DMS79 treated with DMSO at 0.1 percent for 48 hours (cell line): ENCODE data around the gene OR2L2.
"Not testable (repeated sequence)": the region's sequence is repeated elsewhere in the genome, so short reads cannot be mapped to it uniquely, and the experiment has no call there.

Source experiments
- DNase-seq: peaks from one replicate; lab custom pipeline; 2025; lab: John Stamatoyannopoulos, UW

The OR2L2 gene, protein sequence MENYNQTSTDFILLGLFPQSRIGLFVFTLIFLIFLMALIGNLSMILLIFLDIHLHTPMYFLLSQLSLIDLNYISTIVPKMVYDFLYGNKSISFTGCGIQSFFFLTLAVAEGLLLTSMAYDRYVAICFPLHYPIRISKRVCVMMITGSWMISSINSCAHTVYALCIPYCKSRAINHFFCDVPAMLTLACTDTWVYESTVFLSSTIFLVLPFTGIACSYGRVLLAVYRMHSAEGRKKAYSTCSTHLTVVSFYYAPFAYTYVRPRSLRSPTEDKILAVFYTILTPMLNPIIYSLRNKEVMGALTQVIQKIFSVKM

DNA sequence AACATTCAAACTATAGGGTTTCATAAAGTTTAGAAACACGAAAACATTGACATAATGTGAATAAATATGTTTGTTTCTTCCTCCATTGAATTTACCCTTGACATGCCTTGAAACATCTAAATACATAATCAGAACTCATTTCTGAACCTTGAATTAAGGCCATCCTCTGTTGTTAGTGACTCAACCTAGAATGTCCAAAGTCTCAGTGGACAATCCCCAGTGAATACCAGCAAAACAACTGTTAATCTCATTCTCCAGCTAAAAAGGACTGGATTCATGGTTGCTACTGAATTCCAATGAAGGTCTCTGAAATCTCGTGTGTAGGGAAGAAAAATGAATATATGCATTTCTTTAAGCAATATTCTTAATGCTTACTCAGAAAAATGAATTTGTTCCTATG lies at the start of gene OR2L2:
OR2L2 (plus strand) TSS at position 301 of the 400 bp plus-strand sequence. CDS start 8,198 bp downstream, outside the sequence.
- DNase-seq = no peak

DNA sequence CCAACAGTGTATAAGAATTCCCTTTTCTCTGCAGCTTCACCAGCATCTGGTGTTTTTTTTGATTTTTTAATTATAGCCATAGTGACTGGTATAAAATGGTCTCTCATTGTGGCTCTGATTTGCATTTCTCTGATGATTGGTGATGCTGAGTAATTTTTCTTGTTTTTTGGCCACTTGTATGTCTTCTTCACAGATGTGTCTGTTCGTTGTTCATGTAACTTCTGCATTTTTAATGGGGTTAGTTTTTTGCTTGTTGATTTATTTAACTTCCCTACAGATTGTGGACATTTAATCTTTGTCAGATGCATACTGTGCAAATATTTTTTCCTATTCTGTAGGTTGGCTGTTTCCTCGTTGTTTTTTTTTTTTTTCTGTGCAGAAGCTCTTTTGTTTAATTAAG lies 36.9 kb upstream of the OR2L2 start:
- no peak for DNase-seq

GRCh38 chr1:247998811-247999210 lies 31.1 kb upstream of the OR2L2 start:
- no peak for DNase-seq

GRCh38 chr1:248000169-248000568 lies 29.7 kb upstream of the OR2L2 start:
- no peak for DNase-seq

GRCh38 chr1:248007778-248008177 lies 22.1 kb upstream of the OR2L2 start:
- DNase-seq = no peak

DNA sequence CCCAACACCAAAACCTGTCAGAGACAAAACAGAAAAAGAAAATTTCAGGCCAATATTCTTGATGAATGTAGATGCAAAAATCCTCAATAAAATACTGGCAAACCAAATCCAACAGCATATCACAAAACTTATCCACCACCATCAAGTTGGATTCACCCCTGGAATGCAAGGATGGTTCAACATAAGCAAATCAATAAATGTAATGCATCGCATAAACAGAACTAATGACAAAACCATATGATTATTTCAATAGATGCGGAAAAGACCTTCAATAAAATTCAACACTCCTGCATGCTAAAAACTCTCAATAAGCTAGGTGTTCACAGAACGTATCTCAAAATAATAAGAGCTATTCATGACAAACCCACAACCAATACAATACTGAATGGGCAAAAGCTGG lies 20.2 kb upstream of the OR2L2 start:
- DNase-seq = no peak

GRCh38 chr1:248013229-248013710 lies 16.6 kb upstream of the OR2L2 start, which contains the start of gene OR2L5:
Gene OR2L5 (plus strand): TSS chr1:248013660. CDS start chr1:248021948, 8,288 bp downstream.
- DNase-seq = no peak

DNA sequence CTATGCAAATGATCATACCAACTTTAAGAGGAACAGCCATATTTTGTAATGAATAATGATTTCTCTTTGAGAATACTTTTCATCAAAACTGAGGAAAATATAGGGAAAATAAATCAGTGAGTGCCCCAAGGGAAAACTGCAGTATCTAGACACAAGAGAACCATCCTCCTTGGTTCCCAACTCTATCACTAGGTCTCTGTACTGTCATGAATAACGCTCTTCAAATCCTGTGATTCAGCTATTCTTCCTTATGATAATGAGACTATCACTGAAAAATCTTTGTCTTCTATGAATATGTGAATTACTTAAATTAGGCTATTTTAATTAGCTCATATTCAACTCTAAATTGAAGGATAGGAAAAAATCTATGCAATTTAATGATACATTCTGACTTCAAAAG lies 14.1 kb upstream of the OR2L2 start:
- DNase-seq = no peak

DNA sequence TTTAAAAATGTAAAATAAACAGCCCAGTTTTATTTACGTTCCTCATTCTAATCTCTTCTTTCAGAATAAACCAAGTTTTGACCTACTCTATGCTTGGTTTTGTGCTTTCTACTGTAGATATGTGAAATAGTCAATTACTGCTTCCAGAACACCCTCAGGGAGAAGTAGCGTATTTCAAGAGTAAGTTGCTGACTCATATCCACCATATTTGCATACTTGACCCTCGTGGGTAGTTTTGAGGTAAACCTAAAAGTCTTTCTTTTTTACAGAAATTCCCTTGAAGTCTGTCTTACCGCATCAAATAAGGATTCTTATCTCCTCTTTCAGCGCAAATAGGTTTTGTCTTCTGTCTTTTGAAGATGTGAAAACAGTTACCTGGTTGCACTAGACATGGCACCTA lies 15.3 kb downstream of the OR2L2 start:
- no peak for DNase-seq

DNA sequence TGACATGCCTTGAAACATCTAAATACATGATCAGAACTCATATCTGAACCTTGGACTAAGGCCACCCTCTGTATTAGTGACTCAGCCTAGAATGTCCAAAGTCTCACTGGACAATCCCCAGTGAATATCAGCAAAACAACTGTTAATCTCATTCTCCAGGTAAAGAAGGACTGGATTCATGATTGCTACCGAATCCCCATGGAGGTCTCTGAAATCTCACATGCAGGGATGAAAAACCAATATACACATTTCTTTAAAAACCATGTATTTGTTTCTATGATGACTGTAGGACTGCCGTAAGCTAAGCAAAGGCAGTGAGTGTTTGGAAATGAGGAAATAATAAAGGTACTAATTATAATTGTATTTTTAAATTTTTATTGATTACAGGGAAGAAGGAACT lies 16.7 kb downstream of the OR2L2 start, which contains the start of gene OR2L3:
OR2L3 (plus strand) TSS at position 301 of the 400 bp plus-strand sequence. CDS start 13,846 bp downstream, outside the sequence.
- no peak for DNase-seq

GRCh38 chr1:248047008-248047407 lies 17.1 kb downstream of the OR2L2 start:
- no peak for DNase-seq

- DNase-seq = no peak
These were observed 24.8 kb downstream of the OR2L2 start for GRCh38 chr1:248054671-248055070.

- DNase-seq = no peak
These were observed 25.4 kb downstream of the OR2L2 start for GRCh38 chr1:248055261-248055660.

GRCh38 chr1:248065071-248065470 lies 35.2 kb downstream of the OR2L2 start:
- no peak for DNase-seq

- no peak for DNase-seq
These were observed 35.7 kb downstream of the OR2L2 start for GRCh38 chr1:248065604-248066003.

DNA sequence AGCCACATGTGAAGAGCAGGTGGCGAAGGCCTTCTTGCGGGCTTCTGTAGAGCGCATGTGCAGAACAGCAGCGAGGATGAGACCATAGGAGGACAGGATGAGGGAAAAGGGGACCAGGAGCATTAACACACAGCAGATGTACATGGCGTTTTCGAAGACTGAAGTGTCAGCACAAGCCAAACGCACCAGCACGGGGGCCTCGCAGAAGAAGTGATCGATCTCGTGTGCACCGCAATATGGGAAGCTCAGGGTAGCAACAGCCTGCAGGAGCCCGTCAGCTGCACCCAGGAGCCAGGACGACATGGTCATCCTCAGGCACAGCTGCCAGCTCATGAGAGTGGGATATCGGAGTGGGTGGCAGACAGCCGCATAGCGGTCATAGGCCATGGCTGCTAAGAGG lies 54.0 kb downstream of the OR2L2 start:
- not testable (repeated sequence) for DNase-seq
